K562 (cell line): ENCODE results near the gene NR4A2. TPM values are rescaled to one million over a fixed set of nuclear protein-coding genes. Genes with fewer than 3 reads are reported as not detected.
"Not testable (repeated sequence)": the region's sequence is repeated elsewhere in the genome, so short reads cannot be mapped to it uniquely, and the experiment has no call there.

Experiments
- ATAC-seq: fragments of 200-7000 bp; cut with Tn5 transposase; 3 replicates; pipeline ENCODE4 v1.9.1; 2020; ENCODE audit warnings: moderate library complexity
- BruUV-seq: library from RNA; stranded (reverse); fragments of 400-500 nt; replicated peaks from 2 replicates; lab custom pipeline; 2021; lab: Mats Ljungman, UMichigan
- CTCF ChIA-PET: fragments of 300-600 bp; formaldehyde crosslinking; extraction: SDS; loops from one replicate; lab custom pipeline; 2021; ENCODE audit warnings: low intra/inter-chr PET ratio; lab: Yijun Ruan, JAX
- POLR2A ChIA-PET: fragments of 300-600, 350-650 bp; sonication (Branson Sonifier 250); formaldehyde crosslinking; extraction: SDS; loops from one replicate; lab custom pipeline; 2021; ENCODE audit warnings: antibody characterized with exemption, inconsistent platforms; lab: Yijun Ruan, JAX
- DNase-seq, 4 experiments: peaks; one replicate each; pipeline versions ENCODE4 v3.0.0 to v3.0.0-alpha.2; 2011 to 2018; ENCODE audit warnings: low spot score in 3 of 4, mixed read lengths in 3 of 4; ENCODE audit errors: extremely low read depth in 1 of 4
- FAIRE-seq: peaks from 2 replicates; lab custom pipeline; 2011; peaks lifted over from hg19 to GRCh38; lab: Jason Lieb, UNC
- H2AFZ ChIP-seq: 2 replicates; pipeline ENCODE4 v1.6.0; 2011; ENCODE audit warnings: low read depth, low read length, control low read depth, inconsistent platforms
- H3K27ac ChIP-seq: fragments of 200-600 bp; 3 replicates; pipeline ENCODE4 v1.8.0; 2011; ENCODE audit warnings: low read depth, mild to moderate bottlenecking, control low read depth, inconsistent platforms, low read length, moderate library complexity, mixed read lengths; ENCODE audit errors: extremely low read depth
- H3K27me3 ChIP-seq, 2 experiments: fragments of 300-600 bp in 1 of 2; 2 replicates in 1 of 2; 3 replicates in 1 of 2; pipeline versions ENCODE4 v1.6.0 to v1.8.0; 2011; ENCODE audit warnings: inconsistent platforms in 2 of 2, low read length in 2 of 2, mild to moderate bottlenecking in 1 of 2, mixed read lengths in 1 of 2, moderate library complexity in 1 of 2; ENCODE audit not compliant: control insufficient read depth in 2 of 2, insufficient read depth in 2 of 2
- H3K36me3 ChIP-seq: fragments of 300-600 bp; 3 replicates; pipeline ENCODE4 v1.8.0; 2011; ENCODE audit warnings: mild to moderate bottlenecking, low read length, inconsistent platforms; ENCODE audit not compliant: control insufficient read depth, insufficient read depth
- H3K4me1 ChIP-seq, 2 experiments: fragments of 200-600 bp in 1 of 2; replicated peaks in 1 of 2; 2 replicates in 1 of 2; 3 replicates in 1 of 2; pipeline versions ENCODE4 v1.5.1 to v1.8.0; 2011; ENCODE audit warnings: inconsistent platforms in 2 of 2, low read length in 2 of 2, mild to moderate bottlenecking in 1 of 2, mixed read lengths in 1 of 2, moderate library complexity in 1 of 2; ENCODE audit not compliant: control insufficient read depth in 2 of 2, insufficient read depth in 2 of 2
- H3K4me2 ChIP-seq: 2 replicates; pipeline ENCODE4 v1.6.1; 2011; ENCODE audit warnings: low read length, control low read depth, inconsistent platforms, mixed read lengths; ENCODE audit not compliant: insufficient read depth
- H3K4me3 ChIP-seq: fragments of 200-600 bp; sonication (generic), shearing (Covaris generic); 2 replicates; pipeline ENCODE4 v1.5.1; 2016; ENCODE audit warnings: control low read depth, inconsistent platforms
- H3K79me2 ChIP-seq: fragments of 200-600 bp; 3 replicates; pipeline ENCODE4 v1.8.0; 2011; ENCODE audit warnings: low read length, inconsistent platforms; ENCODE audit not compliant: control insufficient read depth, insufficient read depth
- H3K9ac ChIP-seq, 2 experiments: 2 replicates each; pipeline versions ENCODE4 v1.6.0 to v1.6.1; 2011; ENCODE audit warnings: low read depth in 2 of 2, low read length in 2 of 2, control low read depth in 1 of 2, inconsistent platforms in 1 of 2, mild to moderate bottlenecking in 1 of 2, mixed read lengths in 1 of 2; ENCODE audit not compliant: insufficient read depth in 1 of 2
- H3K9me1 ChIP-seq: one replicate; pipeline ENCODE4 v1.6.0; 2011; ENCODE audit warnings: inconsistent platforms, mild to moderate bottlenecking, low read length, moderate library complexity; ENCODE audit not compliant: control insufficient read depth, insufficient read depth
- H3K9me3 ChIP-seq: replicated peaks from 2 replicates; pipeline ENCODE4 v1.5.1; 2011; ENCODE audit warnings: low read depth, low read length, inconsistent platforms; ENCODE audit not compliant: control insufficient read depth, insufficient read depth
- H4K20me1 ChIP-seq: replicated peaks from 2 replicates; pipeline ENCODE4 v1.6.1; 2011; ENCODE audit warnings: low read length, inconsistent platforms, mixed read lengths; ENCODE audit not compliant: control insufficient read depth, insufficient read depth
- ZNF316 ChIP-seq: fragments of 450-650 bp; IDR thresholded peaks from 2 replicates; pipeline ENCODE4 v1.6.1; 2016
- WGBS: fragments of 100-300 bp; shearing (Covaris generic); methylation state at CpG from one replicate; pipeline ENCODE4 v1.1.6; 2016; ENCODE audit warnings: low coverage, mixed read lengths; ENCODE audit not compliant: insufficient coverage; ENCODE audit errors: missing lambda C conversion rate; 5-methylcytosine and 5-hydroxymethylcytosine counted together
- in situ Hi-C: fragments of 300-500 bp; cut with MboI; formaldehyde crosslinking; loops from 4 replicates; pipeline ENCODE4 v1.15.0; 2018; ENCODE audit warnings: inconsistent platforms, mixed read lengths
- intact Hi-C: fragments of 100-400 bp; cut with micrococcal nuclease; formaldehyde crosslinking; loops from 2 replicates; pipeline ENCODE4 v1.14.2; 2022
- polyA plus RNA-seq, 8 experiments: library from polyadenylated mRNA; depleted of rRNA in 4 of 8; stranded (reverse) in 5 of 8; unstranded in 3 of 8; fragments of >200 nt; fragmentation: Nextera tagmentation in 2 of 8; fragmentation: Illumina TruSeq in 1 of 8; extraction: Ambion mirVana in 2 of 8; extraction: Trizol in 1 of 8; gene quantifications; 2 replicates each; pipeline versions ENCODE4 v1.2.1 to v1.2.3, GENCODE V29; 2011 to 2014; ENCODE audit warnings: inconsistent platforms in 1 of 8, missing spikeins in 1 of 8
- total RNA-seq, 7 experiments: library from RNA; depleted of rRNA in 6 of 7; stranded (reverse); fragments of >200 nt in 6 of 7; fragmentation: Illumina TruSeq in 2 of 7; extraction: Trizol in 2 of 7; gene quantifications; 2 replicates each; pipeline versions ENCODE4 v1.2.1 to v1.2.3, GENCODE V29; 2011 to 2021; ENCODE audit warnings: low replicate concordance in 1 of 7
- TF ChIP-seq, protein P1 (sequence below): fragments of 250-450 bp; sonication (Bioruptor Pico); IDR thresholded peaks from 2 replicates; pipeline ENCODE4 v1.5.0; 2021; ENCODE audit warnings: mild to moderate bottlenecking, borderline replicate concordance
- TF ChIP-seq, protein P2 (sequence below): fragments of 250-450 bp; sonication (Bioruptor Pico); IDR thresholded peaks from 2 replicates; pipeline ENCODE4 v1.5.0; 2021

The NR4A2 gene
- total and polyA plus RNA-seq, 9 of the 15 experiments (the other 6 are each of a cell fraction or from before 2014, with no cell fraction given), result 0.94 to 5.1 (median 1.3) TPM

DNA sequence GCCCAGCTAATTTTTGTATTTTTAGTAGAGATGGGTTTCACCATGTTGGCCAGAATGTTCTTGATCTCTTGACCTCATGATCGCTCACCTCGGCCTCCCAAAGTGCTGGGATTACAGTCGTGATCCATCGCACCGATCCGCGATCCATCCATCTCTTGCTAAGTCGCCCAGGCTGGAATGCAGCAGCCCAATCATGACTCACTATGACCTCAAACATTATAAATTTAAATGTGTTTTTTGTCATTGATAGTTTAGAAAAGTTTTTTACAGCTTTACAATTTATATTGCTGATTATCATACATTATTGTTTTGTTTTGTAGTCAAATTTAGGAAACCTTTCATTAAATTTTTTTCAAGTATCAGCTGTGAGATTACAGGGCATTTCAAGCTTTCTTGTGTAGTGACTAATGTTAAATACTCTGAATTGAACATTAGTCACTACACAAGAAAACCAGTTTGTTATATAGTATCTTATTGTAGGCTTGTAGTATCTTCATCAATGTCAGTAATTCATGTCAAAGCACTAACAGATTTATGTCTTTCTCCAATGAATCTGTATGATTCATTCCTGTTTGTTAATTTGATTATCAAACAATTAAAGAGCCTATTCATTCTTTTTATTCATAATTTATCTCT is 37.5 kb downstream of the NR4A2 start (continued):
- TF ChIP-seq, protein P1, sequence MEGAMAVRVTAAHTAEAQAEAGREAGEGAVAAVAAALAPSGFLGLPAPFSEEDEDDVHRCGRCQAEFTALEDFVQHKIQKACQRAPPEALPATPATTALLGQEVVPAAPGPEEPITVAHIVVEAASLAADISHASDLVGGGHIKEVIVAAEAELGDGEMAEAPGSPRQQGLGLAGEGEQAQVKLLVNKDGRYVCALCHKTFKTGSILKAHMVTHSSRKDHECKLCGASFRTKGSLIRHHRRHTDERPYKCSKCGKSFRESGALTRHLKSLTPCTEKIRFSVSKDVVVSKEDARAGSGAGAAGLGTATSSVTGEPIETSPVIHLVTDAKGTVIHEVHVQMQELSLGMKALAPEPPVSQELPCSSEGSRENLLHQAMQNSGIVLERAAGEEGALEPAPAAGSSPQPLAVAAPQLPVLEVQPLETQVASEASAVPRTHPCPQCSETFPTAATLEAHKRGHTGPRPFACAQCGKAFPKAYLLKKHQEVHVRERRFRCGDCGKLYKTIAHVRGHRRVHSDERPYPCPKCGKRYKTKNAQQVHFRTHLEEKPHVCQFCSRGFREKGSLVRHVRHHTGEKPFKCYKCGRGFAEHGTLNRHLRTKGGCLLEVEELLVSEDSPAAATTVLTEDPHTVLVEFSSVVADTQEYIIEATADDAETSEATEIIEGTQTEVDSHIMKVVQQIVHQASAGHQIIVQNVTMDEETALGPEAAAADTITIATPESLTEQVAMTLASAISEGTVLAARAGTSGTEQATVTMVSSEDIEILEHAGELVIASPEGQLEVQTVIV (CRISPR knock-in tag), result no peak
- TF ChIP-seq, protein P2, sequence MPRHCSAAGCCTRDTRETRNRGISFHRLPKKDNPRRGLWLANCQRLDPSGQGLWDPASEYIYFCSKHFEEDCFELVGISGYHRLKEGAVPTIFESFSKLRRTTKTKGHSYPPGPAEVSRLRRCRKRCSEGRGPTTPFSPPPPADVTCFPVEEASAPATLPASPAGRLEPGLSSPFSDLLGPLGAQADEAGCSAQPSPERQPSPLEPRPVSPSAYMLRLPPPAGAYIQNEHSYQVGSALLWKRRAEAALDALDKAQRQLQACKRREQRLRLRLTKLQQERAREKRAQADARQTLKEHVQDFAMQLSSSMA (CRISPR knock-in tag), result no peak
- no peak for TF ChIP-seq ZNF316

DNA sequence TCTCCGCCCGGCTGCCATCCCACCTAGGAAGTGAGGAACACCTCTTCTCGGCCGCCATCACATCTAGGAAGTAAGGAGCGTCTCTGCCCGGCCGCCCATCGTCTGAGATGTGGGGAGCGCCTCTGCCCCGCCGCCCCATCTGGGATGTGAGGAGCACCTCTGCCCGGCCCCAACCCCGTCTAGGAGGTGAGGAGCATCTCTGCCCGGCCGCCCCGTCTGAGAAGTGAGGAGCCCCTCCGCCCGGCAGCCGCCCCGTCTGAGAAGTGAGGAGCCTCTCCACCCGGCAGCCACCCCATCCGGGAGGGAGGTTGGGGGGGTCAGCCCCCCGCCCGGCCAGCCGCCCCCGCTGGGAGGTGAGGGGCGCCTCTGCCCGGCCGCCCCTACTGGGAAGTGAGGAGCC is 39.1 kb downstream of the NR4A2 start:
- WGBS, result 40% methylated on average over 8 of the region's 29 CpGs
- BruUV-seq, H4K20me1 ChIP-seq, H2AFZ ChIP-seq, H3K4me1 ChIP-seq, H3K4me3 ChIP-seq, ATAC-seq, FAIRE-seq, DNase-seq, CTCF ChIA-PET, H3K27me3 ChIP-seq, intact Hi-C loops, H3K9ac ChIP-seq, H3K9me3 ChIP-seq, in situ Hi-C loops, H3K9me1 ChIP-seq, POLR2A ChIA-PET, H3K36me3 ChIP-seq, H3K4me2 ChIP-seq, H3K79me2 ChIP-seq, H3K27ac ChIP-seq: not testable (repeated sequence)
